HG03460 (cell line): ENCODE results near the gene NCBP1.
"Not testable (repeated sequence)": the region's sequence is repeated elsewhere in the genome, so short reads cannot be mapped to it uniquely, and the experiment has no call there.

Experiments used
- ATAC-seq: cut with Tn5 transposase; IDR thresholded peaks from one replicate; pipeline ENCODE4 v1.9.1; 2021; ENCODE audit not compliant: unreplicated experiment

Gene NCBP1

GRCh38 chr9:97622483-97622882 lies 11.1 kb upstream of the NCBP1 start:
- not testable (repeated sequence) for ATAC-seq

DNA sequence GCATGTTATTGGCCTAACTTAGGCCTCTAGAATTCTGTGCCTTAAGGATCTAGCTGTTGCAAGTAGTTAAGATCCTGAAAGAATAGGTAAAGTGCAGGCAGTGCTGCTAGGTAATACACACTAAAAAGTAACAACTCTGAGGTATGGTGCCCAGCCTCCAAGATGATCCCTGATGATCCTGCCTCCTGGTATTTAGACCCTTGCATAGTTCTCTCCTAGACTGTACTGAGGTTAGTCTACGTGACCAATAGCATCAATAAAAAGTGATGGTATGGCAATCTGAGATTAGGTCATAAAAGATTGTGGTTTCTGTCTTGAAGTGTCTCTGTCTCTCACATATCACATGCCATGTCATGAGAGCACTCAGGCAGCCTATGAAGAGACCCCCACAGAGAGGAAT lies 9.7 kb upstream of the NCBP1 start:
- no peak for ATAC-seq

DNA sequence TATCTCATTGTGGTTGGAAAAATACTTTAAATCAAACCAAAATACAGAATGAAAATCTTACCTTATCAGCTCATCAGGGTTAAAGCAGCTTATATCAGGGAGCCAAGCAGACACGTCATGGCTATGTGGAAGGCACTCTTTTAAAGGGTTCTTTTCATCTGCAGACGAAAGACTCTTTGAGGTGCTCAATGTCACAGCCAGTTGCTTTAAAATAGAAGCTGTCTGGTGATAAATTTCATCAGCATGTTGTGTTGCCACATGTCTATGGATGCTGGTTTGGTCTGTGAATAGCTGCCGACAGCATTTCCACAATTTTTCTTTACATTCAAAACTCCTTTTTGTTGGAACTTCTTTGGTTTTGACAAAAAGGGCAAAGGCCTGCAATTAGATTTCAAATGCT lies 8.0 kb upstream of the NCBP1 start:
- no peak for ATAC-seq

GRCh38 chr9:97627624-97628023 lies 6.0 kb upstream of the NCBP1 start:
- no peak for ATAC-seq

- ATAC-seq: no peak
Observed at GRCh38 chr9:97628668-97629067, 5.0 kb upstream of the NCBP1 start.

GRCh38 chr9:97629156-97629555 lies 4.5 kb upstream of the NCBP1 start:
- ATAC-seq: no peak

DNA sequence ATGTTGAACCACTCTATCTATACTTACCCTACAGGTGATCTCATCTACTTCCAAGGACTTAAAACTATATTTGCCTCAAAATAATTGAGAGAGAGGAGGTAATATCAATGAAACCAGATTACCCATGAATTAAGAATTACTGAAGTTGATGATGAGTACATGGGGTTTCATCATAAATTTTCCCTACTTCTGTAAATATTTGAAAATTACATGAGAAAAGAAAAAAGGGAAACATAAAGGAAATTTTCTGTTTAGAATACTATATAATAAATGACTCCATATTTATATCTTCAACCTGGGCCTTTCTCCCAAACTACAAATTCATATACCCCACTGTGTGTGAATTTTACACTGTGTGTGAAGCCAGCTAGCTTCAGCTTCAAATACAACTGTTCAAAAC lies 3.0 kb upstream of the NCBP1 start:
- no peak for ATAC-seq

DNA sequence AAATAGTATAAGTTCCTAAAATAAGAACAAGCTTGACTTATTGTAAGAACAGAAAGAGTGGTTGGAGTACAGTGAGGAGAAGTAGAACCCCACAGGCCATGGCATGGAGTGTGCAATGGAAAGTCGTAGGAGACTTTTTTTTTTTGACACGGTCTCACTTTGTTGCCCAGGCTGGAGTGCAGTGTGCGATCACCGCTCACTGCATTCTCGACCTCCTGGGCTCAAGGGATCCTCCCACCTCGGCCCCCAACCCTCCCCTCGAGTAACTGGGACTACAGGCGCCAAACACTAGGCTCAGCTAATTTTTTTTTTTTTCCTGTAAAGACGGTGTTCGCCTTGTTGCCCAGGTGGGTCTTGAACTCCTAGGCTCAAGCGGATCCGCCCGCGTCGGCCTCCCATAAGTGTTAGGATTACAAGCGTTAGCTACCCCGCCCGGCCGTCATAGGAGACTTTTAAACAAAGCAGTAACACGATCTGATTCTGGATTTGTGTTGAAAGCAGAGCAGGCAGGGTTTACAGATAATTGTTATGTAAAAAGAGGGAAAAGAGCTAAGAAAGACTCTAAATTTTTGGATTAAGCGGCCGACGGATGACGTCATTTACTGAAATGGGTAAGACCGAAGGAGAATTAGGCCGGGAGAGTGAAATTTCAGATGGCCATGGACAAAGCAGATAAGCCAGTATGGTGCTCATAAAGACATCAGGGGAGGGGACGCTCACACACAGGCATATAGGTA lies 1.2 kb upstream of the NCBP1 start:
- peak; percentile 10 for ATAC-seq

DNA sequence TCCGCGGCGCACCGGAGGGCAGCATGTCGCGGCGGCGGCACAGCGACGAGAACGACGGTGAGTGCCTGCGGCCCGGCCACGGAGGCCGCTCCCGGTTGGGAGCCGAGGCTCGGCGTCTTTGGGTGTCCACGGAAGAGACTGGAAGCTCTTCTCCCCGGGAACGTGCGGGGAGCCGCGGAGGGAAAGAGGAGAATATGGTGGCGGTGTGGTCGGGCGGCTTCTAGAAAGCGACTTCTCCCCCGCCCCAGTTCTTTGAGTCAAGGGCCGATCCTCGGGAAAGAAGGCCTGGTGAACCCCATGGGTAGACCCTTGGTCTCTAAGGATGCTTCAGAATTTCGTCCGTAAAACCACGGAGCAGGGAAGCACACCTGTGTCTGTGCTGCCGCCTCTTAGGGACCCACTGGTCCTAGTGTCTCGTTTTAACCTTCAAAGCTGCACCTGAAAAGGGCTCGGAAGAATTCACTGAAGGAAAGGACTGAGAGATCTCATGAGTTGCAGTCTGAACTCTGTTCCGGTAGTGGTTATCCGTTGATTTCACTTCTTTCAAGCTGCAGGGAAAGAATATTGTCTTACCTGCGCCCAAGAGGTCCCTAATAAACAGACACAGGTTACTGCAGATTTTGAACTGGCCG lies 354 bp downstream of the NCBP1 start:
- peak; percentile 3 for ATAC-seq

DNA sequence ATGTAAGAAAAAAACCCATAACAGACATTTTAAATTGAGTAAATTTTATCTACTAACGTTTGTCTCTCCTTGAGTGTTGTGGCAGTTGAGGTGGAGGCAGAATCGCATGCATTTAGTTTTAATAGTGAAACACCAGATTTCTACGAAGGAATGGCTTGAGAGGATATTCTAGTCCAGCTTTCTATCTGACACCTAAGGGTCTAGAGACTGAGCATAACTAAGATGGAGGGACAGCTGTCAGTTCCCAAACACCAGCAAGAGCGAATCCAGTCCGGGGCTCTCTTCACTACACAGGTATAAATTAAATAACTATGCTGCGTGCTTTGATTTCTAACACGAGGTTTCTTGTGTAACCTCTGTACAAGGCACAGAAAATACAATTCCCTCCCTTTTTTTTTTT lies 1.4 kb downstream of the NCBP1 start:
- no peak for ATAC-seq

- ATAC-seq: no peak
Observed at GRCh38 chr9:97636903-97637302, 3.3 kb downstream of the NCBP1 start.

DNA sequence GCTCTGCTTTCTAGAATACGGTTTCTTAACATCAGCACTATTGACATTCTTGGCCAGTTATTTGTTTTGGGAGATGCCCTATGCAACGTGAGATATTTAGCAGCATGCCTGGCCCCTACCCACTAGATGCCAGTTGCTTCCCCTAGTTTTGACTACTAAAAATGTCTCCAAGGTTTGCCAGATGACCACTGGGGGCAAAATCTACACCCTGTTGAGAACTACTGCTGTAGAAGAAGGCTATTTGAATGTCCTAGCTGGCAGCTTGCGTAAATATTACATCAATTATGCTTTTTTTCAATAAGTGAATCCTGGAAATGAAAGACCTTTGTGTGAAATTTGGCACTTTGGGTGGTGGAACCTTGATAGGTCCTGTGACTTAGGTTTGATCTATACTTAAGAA lies 5.0 kb downstream of the NCBP1 start:
- no peak for ATAC-seq

- no peak for ATAC-seq
Observed at GRCh38 chr9:97640325-97640724, 6.7 kb downstream of the NCBP1 start.

DNA sequence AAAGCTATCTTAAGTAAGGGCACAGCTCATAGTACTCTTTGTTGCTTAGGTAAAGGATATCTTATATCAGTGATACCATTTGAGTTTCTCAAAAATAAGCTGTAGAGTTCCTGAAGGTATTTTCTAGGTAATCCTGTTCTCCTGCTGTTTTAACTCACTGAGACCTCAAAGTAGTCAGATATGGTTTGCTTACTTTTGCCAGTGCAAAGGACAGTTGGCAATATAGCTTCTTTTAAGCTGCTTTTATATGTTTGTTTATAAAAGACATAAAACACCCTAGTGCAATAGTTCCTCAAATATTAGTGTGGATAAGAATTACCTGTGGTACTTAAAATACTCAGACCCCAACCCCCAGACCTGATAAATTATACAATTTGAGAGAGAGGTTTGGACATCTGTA lies 12.1 kb downstream of the NCBP1 start:
- ATAC-seq: no peak

- no peak for ATAC-seq
Observed at GRCh38 chr9:97647996-97648395, 14.4 kb downstream of the NCBP1 start.

GRCh38 chr9:97651646-97652045 lies 18.0 kb downstream of the NCBP1 start:
- ATAC-seq: no peak

DNA sequence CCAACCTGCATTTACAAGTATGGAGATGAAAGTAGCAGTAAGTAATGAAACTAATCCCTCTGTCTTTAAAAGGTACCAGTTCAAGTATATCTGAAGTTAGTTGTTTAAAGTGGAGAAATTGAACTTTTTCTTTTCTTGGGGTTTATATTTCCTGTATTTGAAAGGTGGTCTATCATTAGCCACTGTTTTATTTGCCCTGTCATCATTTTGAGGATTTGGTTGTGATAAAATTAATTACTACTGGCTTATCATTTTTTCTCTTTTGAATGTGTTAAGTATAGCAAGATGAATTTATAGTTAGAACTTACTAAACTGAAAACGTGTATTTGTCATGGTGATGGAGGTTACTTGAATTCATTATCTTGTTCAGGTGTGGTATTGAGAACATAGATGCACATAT lies 25.1 kb downstream of the NCBP1 start:
- ATAC-seq: no peak

GRCh38 chr9:97659771-97660170 lies 26.1 kb downstream of the NCBP1 start:
- ATAC-seq: no peak

- no peak for ATAC-seq
Observed at GRCh38 chr9:97660340-97660739, 26.7 kb downstream of the NCBP1 start.

- ATAC-seq: no peak
Observed at GRCh38 chr9:97660847-97661246, 27.2 kb downstream of the NCBP1 start.

DNA sequence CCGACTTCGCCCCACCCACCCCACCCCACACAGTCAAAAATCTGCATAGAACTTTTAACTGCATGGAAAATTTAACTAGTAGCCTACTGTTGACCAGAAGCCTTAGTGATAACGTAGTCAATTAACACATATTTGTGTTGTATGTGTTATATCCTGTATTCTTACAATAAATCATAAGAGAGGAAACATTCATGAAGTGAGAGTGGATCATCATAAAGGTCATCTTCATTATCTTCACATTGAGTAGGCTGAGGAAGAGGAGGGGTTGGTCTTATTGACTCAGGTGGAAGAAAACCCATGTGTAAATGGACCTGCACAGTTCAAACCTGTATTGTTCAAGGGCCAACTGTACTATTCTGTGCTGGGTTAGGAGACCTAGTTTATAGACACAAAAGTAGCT lies 32.1 kb downstream of the NCBP1 start:
- no peak for ATAC-seq

GRCh38 chr9:97666907-97667686 lies 33.5 kb downstream of the NCBP1 start:
- ATAC-seq: no peak
